Liver (tissue), 3 donors: ENCODE data around the gene FIBCD1.

ENCODE experiments used
- GABPA ChIP-seq, 2 donors: IDR thresholded peaks in 1 of 2; conservative IDR thresholded peaks in 1 of 2; 2 replicates each; pipeline ENCODE4 v1.6.1; 2016; ENCODE audit warnings: antibody characterized with exemption in 2 of 2, mild to moderate bottlenecking in 1 of 2, moderate library complexity in 1 of 2
- JUND ChIP-seq, 2 donors: IDR thresholded peaks; 2 replicates each; pipeline ENCODE4 v1.6.1; 2016; ENCODE audit warnings: antibody characterized with exemption in 2 of 2
- TAF1 ChIP-seq: conservative IDR thresholded peaks from 2 replicates; pipeline ENCODE4 v1.6.1; 2016; ENCODE audit warnings: antibody characterized with exemption, mild to moderate bottlenecking
- TF ChIP-seq, protein P1 (sequence below): fragments of 150-350 bp; IDR thresholded peaks from 2 replicates; pipeline ENCODE4 v1.5.1; 2017; ENCODE audit warnings: improper control_type of control experiment, low read depth, low read length; ENCODE audit not compliant: missing input control
- TF ChIP-seq, protein P2 (sequence below): IDR thresholded peaks from 2 replicates; pipeline ENCODE4 v1.6.1; 2016; ENCODE audit warnings: antibody characterized with exemption
- TF ChIP-seq, protein P3 (sequence below): IDR thresholded peaks from 2 replicates; pipeline ENCODE4 v1.6.1; 2016; ENCODE audit warnings: antibody characterized with exemption
- TF ChIP-seq, protein P4 (sequence below): IDR thresholded peaks from 2 replicates; pipeline ENCODE4 v1.6.1; 2016; ENCODE audit warnings: antibody characterized with exemption, mild to moderate bottlenecking
- donor health status: healthy.
- donor health status: healthy.

DNA sequence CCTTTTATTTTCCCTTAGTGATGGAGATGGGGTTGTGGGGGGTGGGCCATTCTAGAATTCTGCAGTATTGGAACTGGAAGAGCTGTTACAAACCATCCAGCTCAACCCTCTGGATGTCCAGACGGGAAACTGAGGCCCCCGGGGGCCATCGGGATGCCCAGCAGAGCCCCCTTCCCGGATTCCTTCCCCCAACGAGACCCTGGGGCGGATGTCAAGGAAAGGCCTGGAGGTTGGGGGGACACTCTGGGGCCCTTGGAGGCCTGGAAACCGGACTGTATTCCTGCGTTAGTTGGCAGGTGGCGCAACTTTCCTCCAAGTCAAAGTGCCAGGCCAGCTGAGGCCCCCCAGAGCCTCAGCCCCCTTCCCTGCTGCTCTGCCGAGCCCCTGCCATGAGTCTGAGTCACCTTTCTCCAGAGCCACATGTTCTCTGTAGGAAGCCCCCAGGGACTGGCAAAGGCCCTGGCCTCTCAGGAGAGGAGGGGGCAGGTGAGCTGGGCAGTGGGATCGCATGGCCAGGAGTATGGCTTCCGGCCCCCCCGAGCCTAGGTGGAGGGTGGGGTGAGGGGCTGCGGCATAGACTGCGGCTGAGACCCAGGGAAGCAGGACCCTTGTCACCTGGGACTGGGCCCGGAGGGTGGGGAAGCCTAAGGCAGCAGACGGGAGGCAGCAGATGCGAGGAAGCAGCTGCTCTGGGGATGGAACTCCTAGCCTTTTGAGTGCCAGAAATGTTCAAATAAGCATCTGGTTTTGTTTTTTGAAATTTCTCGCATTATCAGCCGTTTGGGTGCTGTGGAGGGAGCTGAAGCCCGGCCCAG is 17.8 kb upstream of the FIBCD1 start:
- TF ChIP-seq TAF1 = no peak
- TF ChIP-seq, protein P1, sequence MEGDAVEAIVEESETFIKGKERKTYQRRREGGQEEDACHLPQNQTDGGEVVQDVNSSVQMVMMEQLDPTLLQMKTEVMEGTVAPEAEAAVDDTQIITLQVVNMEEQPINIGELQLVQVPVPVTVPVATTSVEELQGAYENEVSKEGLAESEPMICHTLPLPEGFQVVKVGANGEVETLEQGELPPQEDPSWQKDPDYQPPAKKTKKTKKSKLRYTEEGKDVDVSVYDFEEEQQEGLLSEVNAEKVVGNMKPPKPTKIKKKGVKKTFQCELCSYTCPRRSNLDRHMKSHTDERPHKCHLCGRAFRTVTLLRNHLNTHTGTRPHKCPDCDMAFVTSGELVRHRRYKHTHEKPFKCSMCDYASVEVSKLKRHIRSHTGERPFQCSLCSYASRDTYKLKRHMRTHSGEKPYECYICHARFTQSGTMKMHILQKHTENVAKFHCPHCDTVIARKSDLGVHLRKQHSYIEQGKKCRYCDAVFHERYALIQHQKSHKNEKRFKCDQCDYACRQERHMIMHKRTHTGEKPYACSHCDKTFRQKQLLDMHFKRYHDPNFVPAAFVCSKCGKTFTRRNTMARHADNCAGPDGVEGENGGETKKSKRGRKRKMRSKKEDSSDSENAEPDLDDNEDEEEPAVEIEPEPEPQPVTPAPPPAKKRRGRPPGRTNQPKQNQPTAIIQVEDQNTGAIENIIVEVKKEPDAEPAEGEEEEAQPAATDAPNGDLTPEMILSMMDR = no peak
- TF ChIP-seq, protein P2, sequence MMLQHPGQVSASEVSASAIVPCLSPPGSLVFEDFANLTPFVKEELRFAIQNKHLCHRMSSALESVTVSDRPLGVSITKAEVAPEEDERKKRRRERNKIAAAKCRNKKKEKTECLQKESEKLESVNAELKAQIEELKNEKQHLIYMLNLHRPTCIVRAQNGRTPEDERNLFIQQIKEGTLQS = no peak
- TF ChIP-seq GABPA (IDR thresholded peaks at IDR 0.05 in 1 of 2, conservative IDR thresholded peaks at IDR 0.05 in 1 of 2) = no peak
- TF ChIP-seq JUND (IDR thresholded peaks at IDR 0.05) = no peak
- TF ChIP-seq, protein P3, sequence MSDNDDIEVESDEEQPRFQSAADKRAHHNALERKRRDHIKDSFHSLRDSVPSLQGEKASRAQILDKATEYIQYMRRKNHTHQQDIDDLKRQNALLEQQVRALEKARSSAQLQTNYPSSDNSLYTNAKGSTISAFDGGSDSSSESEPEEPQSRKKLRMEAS = no peak
- TF ChIP-seq, protein P4, sequence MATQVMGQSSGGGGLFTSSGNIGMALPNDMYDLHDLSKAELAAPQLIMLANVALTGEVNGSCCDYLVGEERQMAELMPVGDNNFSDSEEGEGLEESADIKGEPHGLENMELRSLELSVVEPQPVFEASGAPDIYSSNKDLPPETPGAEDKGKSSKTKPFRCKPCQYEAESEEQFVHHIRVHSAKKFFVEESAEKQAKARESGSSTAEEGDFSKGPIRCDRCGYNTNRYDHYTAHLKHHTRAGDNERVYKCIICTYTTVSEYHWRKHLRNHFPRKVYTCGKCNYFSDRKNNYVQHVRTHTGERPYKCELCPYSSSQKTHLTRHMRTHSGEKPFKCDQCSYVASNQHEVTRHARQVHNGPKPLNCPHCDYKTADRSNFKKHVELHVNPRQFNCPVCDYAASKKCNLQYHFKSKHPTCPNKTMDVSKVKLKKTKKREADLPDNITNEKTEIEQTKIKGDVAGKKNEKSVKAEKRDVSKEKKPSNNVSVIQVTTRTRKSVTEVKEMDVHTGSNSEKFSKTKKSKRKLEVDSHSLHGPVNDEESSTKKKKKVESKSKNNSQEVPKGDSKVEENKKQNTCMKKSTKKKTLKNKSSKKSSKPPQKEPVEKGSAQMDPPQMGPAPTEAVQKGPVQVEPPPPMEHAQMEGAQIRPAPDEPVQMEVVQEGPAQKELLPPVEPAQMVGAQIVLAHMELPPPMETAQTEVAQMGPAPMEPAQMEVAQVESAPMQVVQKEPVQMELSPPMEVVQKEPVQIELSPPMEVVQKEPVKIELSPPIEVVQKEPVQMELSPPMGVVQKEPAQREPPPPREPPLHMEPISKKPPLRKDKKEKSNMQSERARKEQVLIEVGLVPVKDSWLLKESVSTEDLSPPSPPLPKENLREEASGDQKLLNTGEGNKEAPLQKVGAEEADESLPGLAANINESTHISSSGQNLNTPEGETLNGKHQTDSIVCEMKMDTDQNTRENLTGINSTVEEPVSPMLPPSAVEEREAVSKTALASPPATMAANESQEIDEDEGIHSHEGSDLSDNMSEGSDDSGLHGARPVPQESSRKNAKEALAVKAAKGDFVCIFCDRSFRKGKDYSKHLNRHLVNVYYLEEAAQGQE = no peak
